H1 (cell line): ENCODE results near the gene IL17REL. TPM values are rescaled to one million over a fixed set of nuclear protein-coding genes. Genes with fewer than 3 reads are reported as not detected.

Experiments
- ATF3 ChIP-seq: IDR thresholded peaks from 2 replicates; pipeline ENCODE4 v1.6.1; 2011; ENCODE audit warnings: low read depth, mild to moderate bottlenecking, low read length; ENCODE audit not compliant: insufficient read depth
- CBX5 ChIP-seq: fragments of 300-800, 300-1000 bp; sonication (generic); IDR thresholded peaks from 2 replicates; pipeline ENCODE4 v1.7.1; 2016; ENCODE audit warnings: antibody characterized with exemption, low read length, low read depth
- CHD1 ChIP-seq: IDR thresholded peaks from 2 replicates; pipeline ENCODE4 v1.6.1; 2012; ENCODE audit warnings: low read depth, low read length, improper control_type of control experiment
- CHD7 ChIP-seq: fragments of 300-600 bp; sonication (generic); IDR thresholded peaks from 2 replicates; pipeline ENCODE4 v1.7.1; 2012; ENCODE audit warnings: low read length, moderate library complexity, mild to moderate bottlenecking, inconsistent platforms; ENCODE audit not compliant: insufficient replicate concordance
- EZH2 ChIP-seq: fragments of 200-600 bp; sonication (generic); IDR thresholded peaks from 2 replicates; pipeline ENCODE4 v1.7.1; 2012; ENCODE audit warnings: low read depth, mild to moderate bottlenecking, moderate library complexity, low read length, inconsistent platforms; ENCODE audit not compliant: severe bottlenecking
- KDM5A ChIP-seq: fragments of 200-600 bp; IDR thresholded peaks from 2 replicates; pipeline ENCODE4 v1.7.1; 2012; ENCODE audit warnings: mild to moderate bottlenecking, low read length, inconsistent platforms, mixed read lengths
- SIN3A ChIP-seq, 2 experiments: IDR thresholded peaks in 1 of 2; conservative IDR thresholded peaks in 1 of 2; 2 replicates each; pipeline ENCODE4 v1.6.1; 2011 to 2012; ENCODE audit warnings: low read length in 2 of 2, improper control_type of control experiment in 1 of 2, low read depth in 1 of 2, mild to moderate bottlenecking in 1 of 2
- SP2 ChIP-seq: IDR thresholded peaks from 2 replicates; pipeline ENCODE4 v1.6.1; 2012; ENCODE audit warnings: mild to moderate bottlenecking, low read length, inconsistent platforms
- polyA plus RNA-seq, 7 experiments: library from polyadenylated mRNA; depleted of rRNA in 3 of 7; stranded (reverse) in 5 of 7; unstranded in 2 of 7; fragments of >200 nt in 5 of 7; fragments of 200-250 nt in 2 of 7; gene quantifications; 1 replicate in 5 of 7; 2 replicates in 1 of 7; 4 replicates in 1 of 7; pipeline versions ENCODE4 v1.2.1 to v1.2.3, GENCODE V29; 2011 to 2013; ENCODE audit warnings: missing spikeins in 2 of 7, mixed read lengths in 2 of 7
- total RNA-seq: library from RNA; stranded (reverse); fragmentation: NEBNext Ultra II Directional; extraction: Animal tissue kit (Norgen Biotek cat#: 25700); gene quantifications from 2 replicates; pipeline ENCODE4 v1.2.1, GENCODE V29; 2021

The IL17REL gene
- total and polyA plus RNA-seq, 2 of the 8 experiments (the other 6 are each of a cell fraction or from before 2014, with no cell fraction given): 0.15 to 0.20 TPM

GRCh38 chr22:49949914-49950292 is 62.7 kb downstream of the IL17REL start (continued):
- TF ChIP-seq ATF3: no peak
- no peak for TF ChIP-seq EZH2
- TF ChIP-seq SP2: no peak
- no peak for TF ChIP-seq SIN3A (conservative IDR thresholded peaks at IDR 0.05 in 1 of 2, IDR thresholded peaks at IDR 0.05 in 1 of 2; ENCODE audit: low read depth in 1 of 2, low read length in 2 of 2)
- no peak for TF ChIP-seq KDM5A
- TF ChIP-seq CBX5: no peak
- no peak for TF ChIP-seq CHD1
- TF ChIP-seq CHD7: no peak
